Neural progenitor cell (in vitro differentiated cells): ENCODE data around the gene CYP11A1. TPM values are rescaled to one million over a fixed set of nuclear protein-coding genes. Genes with fewer than 3 reads are reported as not detected.

ENCODE experiments used
- DNase-seq: peaks from one replicate; pipeline ENCODE4 v3.0.0-alpha.2; 2016; ENCODE audit warnings: low spot score
- H2AFZ ChIP-seq: fragments of 200-600 bp; sonication (generic); replicated peaks from 2 replicates; pipeline ENCODE4 v1.6.1; 2016; ENCODE audit warnings: antibody characterized with exemption
- H3F3A ChIP-seq: fragments of 200-600 bp; sonication (generic); 2 replicates; pipeline ENCODE4 v1.6.1; 2016; ENCODE audit warnings: antibody characterized with exemption, low read depth
- H3K27ac ChIP-seq: fragments of 200-600 bp; sonication (generic); 2 replicates; pipeline ENCODE4 v1.5.1; 2016; ENCODE audit warnings: mild to moderate bottlenecking
- H3K27me3 ChIP-seq: fragments of 200-600 bp; sonication (generic); 2 replicates; pipeline ENCODE4 v1.6.1; 2016; ENCODE audit warnings: mild to moderate bottlenecking, moderate library complexity
- H3K36me3 ChIP-seq: fragments of 200-600 bp; sonication (generic); 2 replicates; pipeline ENCODE4 v1.5.1; 2016
- H3K4me1 ChIP-seq: fragments of 200-600 bp; sonication (generic); 2 replicates; pipeline ENCODE4 v1.6.1; 2016; ENCODE audit warnings: mixed run types
- H3K4me2 ChIP-seq: fragments of 200-600 bp; sonication (generic); 2 replicates; pipeline ENCODE4 v1.6.1; 2016
- H3K4me3 ChIP-seq: fragments of 200-600 bp; sonication (generic); 2 replicates; pipeline ENCODE4 v1.5.1; 2016
- H3K79me2 ChIP-seq: fragments of 200-600 bp; sonication (generic); 2 replicates; pipeline ENCODE4 v1.6.1; 2016; ENCODE audit warnings: low read depth
- H3K9ac ChIP-seq: fragments of 200-600 bp; sonication (generic); 2 replicates; pipeline ENCODE4 v1.6.1; 2016
- H3K9me3 ChIP-seq: fragments of 200-600 bp; sonication (generic); 2 replicates; pipeline ENCODE4 v1.5.1; 2016; ENCODE audit warnings: low read depth
- H4K20me1 ChIP-seq: fragments of 200-600 bp; sonication (generic); 2 replicates; pipeline ENCODE4 v1.6.1; 2016; ENCODE audit warnings: low read depth
- H3K27ac Mint-ChIP-seq: 3 replicates; pipeline ENCODE4 v1.8.0; 2021; ENCODE audit warnings: mixed read lengths
- H3K27me3 Mint-ChIP-seq: 2 replicates; pipeline ENCODE4 v1.8.0; 2022; ENCODE audit warnings: low read depth, mild to moderate bottlenecking, inconsistent platforms, moderate library complexity, mixed read lengths; ENCODE audit not compliant: insufficient read depth
- H3K36me3 Mint-ChIP-seq: 3 replicates; pipeline ENCODE4 v1.8.0; 2021; ENCODE audit warnings: mixed read lengths
- H3K4me1 Mint-ChIP-seq: 3 replicates; pipeline ENCODE4 v1.8.0; 2021; ENCODE audit warnings: mixed read lengths
- H3K4me3 Mint-ChIP-seq: 3 replicates; pipeline ENCODE4 v1.8.0; 2021; ENCODE audit warnings: mild to moderate bottlenecking, moderate library complexity, mixed read lengths
- H3K9me3 Mint-ChIP-seq: 3 replicates; pipeline ENCODE4 v1.8.0; 2020; ENCODE audit warnings: mixed read lengths
- EZH2 ChIP-seq: fragments of 200-600 bp; sonication (generic); IDR thresholded peaks from 2 replicates; pipeline ENCODE4 v1.6.1; 2017; ENCODE audit warnings: antibody characterized with exemption, mild to moderate bottlenecking, moderate library complexity
- EZH2phosphoT487 ChIP-seq: fragments of 200-600 bp; sonication (generic); IDR thresholded peaks from 2 replicates; pipeline ENCODE4 v1.6.1; 2017; ENCODE audit warnings: antibody characterized with exemption
- total RNA-seq: library from RNA; depleted of rRNA; stranded (reverse); fragments of >200 nt; gene quantifications from 2 replicates; pipeline ENCODE4 v1.2.3, GENCODE V29; 2015; ENCODE audit warnings: low replicate concordance
- TF ChIP-seq, protein P1 (sequence below): fragments of 200-600 bp; sonication (generic); IDR thresholded peaks from 2 replicates; pipeline ENCODE4 v1.5.1; 2017; ENCODE audit warnings: antibody characterized with exemption, mild to moderate bottlenecking

CYP11A1 gene
- total RNA-seq, 1 donor from 2014 or later = 0.99 TPM

DNA sequence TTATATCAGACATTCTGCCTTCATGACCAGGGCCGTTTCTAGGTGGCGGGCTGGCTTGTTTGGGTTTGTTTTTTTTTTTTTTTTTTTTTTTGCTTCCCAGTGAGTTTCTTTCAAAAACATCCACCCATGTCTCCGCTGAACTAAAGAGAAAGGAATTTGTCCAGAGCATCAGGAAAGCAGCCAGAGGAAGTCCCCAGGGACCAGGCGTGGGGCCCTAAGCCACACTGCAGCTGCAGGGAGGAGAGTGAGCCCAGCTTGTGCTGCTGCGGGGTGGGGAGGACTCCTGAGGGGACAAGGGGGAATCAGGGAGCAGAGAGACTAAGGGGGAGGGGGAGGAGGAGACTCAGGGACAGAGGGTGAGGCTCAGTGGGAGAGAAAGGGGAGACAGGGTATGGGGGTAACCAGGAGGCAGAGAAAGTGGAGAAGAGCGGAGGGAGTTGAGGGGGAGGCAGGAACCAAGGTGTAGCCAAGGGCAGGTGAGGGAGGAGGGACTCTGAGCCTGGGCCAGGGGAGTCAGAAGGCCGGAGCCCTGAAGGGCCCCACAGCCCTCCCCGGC is 49.5 kb downstream of the CYP11A1 start:
- Histone ChIP-seq H3K4me3 (no peak overlapping the region), H2AFZ (no peak overlapping the region), H3F3A (peaks cover 8% of the 10 kb centered on the region), H3K9me3 (no peaks in the 10 kb centered on the region), H3K4me2 (peak overlapping the region; percentile 26), H3K36me3 (no peaks in the 10 kb centered on the region), H4K20me1 (peaks cover 3% of the 10 kb centered on the region), H3K9ac (no peak overlapping the region), H3K4me1 (peaks cover 21% of the 10 kb centered on the region), H3K27ac (no peak overlapping the region), H3K79me2 (no peaks in the 10 kb centered on the region), H3K27me3 (no peaks in the 10 kb centered on the region)
- H3K36me3 Mint-ChIP-seq = no peaks in the 10 kb centered on the region
- H3K9me3 Mint-ChIP-seq = no peaks in the 10 kb centered on the region
- peak overlapping the region; percentile 5 for H3K27ac Mint-ChIP-seq
- H3K27me3 Mint-ChIP-seq = peaks cover 11% of the 10 kb centered on the region
- no peak for TF ChIP-seq EZH2phosphoT487
- no peak for TF ChIP-seq EZH2
- TF ChIP-seq, protein P1, sequence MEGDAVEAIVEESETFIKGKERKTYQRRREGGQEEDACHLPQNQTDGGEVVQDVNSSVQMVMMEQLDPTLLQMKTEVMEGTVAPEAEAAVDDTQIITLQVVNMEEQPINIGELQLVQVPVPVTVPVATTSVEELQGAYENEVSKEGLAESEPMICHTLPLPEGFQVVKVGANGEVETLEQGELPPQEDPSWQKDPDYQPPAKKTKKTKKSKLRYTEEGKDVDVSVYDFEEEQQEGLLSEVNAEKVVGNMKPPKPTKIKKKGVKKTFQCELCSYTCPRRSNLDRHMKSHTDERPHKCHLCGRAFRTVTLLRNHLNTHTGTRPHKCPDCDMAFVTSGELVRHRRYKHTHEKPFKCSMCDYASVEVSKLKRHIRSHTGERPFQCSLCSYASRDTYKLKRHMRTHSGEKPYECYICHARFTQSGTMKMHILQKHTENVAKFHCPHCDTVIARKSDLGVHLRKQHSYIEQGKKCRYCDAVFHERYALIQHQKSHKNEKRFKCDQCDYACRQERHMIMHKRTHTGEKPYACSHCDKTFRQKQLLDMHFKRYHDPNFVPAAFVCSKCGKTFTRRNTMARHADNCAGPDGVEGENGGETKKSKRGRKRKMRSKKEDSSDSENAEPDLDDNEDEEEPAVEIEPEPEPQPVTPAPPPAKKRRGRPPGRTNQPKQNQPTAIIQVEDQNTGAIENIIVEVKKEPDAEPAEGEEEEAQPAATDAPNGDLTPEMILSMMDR = no peak
- peaks cover 44% of the 10 kb centered on the region for H3K4me1 Mint-ChIP-seq
- peak overlapping the region; percentile 21 for H3K4me3 Mint-ChIP-seq
- no peak for DNase-seq

DNA sequence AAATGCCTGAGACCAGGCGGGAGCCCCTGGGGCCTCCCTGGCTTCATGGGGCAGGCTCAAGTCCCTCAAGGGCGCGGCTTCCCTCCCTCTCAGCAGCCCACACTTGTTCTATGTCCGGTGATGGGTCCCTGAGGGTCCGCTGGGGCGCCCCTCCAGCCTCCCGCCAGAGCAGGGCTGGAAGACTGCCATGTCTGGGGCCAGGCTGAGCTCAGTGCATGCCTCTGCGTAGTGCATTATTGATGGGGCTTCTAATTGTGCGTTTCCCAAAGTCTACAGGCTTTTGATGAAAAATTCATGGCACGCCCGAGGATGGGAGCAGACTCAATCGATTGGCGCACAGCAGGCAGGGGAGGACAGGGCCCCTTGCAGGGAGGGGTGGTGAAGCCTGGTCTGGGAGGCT is 51.3 kb downstream of the CYP11A1 start:
- Histone ChIP-seq H3K36me3 (no peaks in the 10 kb centered on the region), H4K20me1 (peaks cover 3% of the 10 kb centered on the region), H3K4me1 (peaks cover 26% of the 10 kb centered on the region), H3F3A (peaks cover 7% of the 10 kb centered on the region), H3K79me2 (no peaks in the 10 kb centered on the region), H3K4me3 (no peak overlapping the region), H3K9ac (no peak overlapping the region), H3K4me2 (no peak overlapping the region), H2AFZ (no peak overlapping the region), H3K27ac (no peak overlapping the region), H3K9me3 (no peaks in the 10 kb centered on the region), H3K27me3 (no peaks in the 10 kb centered on the region)
- Mint-ChIP-seq H3K27me3 (peaks cover 15% of the 10 kb centered on the region), H3K9me3 (no peaks in the 10 kb centered on the region), H3K27ac (no peak overlapping the region), H3K4me3 (no peak overlapping the region), H3K4me1 (peaks cover 58% of the 10 kb centered on the region), H3K36me3 (no peaks in the 10 kb centered on the region)
- TF ChIP-seq EZH2phosphoT487 (no peak), EZH2 (no peak)
- TF ChIP-seq, protein P1 = no peak
- no peak for DNase-seq

DNA sequence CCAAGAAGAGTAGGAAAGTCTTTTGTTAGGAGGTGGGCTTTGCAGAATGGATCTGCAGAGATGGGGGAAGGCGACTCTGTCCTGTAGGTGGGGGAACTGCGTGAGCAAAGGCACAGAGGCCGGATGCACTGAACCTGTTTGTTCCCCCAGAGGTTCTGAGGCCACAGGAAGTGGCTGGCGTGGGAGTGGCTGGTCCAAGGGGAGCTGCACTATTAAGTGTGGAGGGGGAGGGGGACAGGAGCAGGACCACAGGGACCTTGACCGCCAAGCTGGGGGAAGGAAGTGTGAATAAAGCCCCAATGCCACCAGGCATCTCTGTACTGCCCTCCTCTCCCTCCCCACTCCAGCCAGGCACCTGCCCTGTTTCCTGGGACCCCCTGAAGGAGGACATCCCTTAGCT is 51.8 kb downstream of the CYP11A1 start:
- H3K9me3 ChIP-seq = no peaks in the 10 kb centered on the region
- peak overlapping the region; percentile 73 for H3K27ac Mint-ChIP-seq

More for the DNA sequence above, 51.8 kb downstream of the CYP11A1 start:
- Histone ChIP-seq H3K79me2 (no peaks in the 10 kb centered on the region), H2AFZ (no peak overlapping the region), H4K20me1 (peaks cover 3% of the 10 kb centered on the region), H3K27me3 (no peaks in the 10 kb centered on the region), H3K4me1 (peaks cover 29% of the 10 kb centered on the region), H3K36me3 (no peaks in the 10 kb centered on the region), H3K9ac (no peak overlapping the region), H3K27ac (no peak overlapping the region), H3K4me2 (no peak overlapping the region), H3K4me3 (no peak overlapping the region), H3F3A (peaks cover 7% of the 10 kb centered on the region)
- no peaks in the 10 kb centered on the region for H3K36me3 Mint-ChIP-seq
- DNase-seq = no peak
- TF ChIP-seq EZH2 (no peak), EZH2phosphoT487 (no peak)
- TF ChIP-seq, protein P1 = no peak
- peaks cover 59% of the 10 kb centered on the region for H3K4me1 Mint-ChIP-seq
- peaks cover 15% of the 10 kb centered on the region for H3K27me3 Mint-ChIP-seq
- H3K9me3 Mint-ChIP-seq = no peaks in the 10 kb centered on the region
- no peak overlapping the region for H3K4me3 Mint-ChIP-seq
